ENCODE data around the gene PTGIR. TPM values are rescaled to one million over a fixed set of nuclear protein-coding genes. Genes with fewer than 3 reads are reported as not detected.

PTGIR gene
- total RNA-seq, 1 donor from 2014 or later, result 0.38 TPM

- no peak for TF ChIP-seq CTCF (IDR thresholded peaks at IDR 0.05)
- Mint-ChIP-seq H3K27me3 (ENCODE audit: unreplicated experiment) (no peaks in the 10 kb centered on the region), H3K4me3 (ENCODE audit: unreplicated experiment) (no peak overlapping the region), H3K27ac (ENCODE audit: unreplicated experiment) (no peak overlapping the region), H3K4me1 (ENCODE audit: unreplicated experiment) (no peaks in the 10 kb centered on the region), H3K36me3 (ENCODE audit: unreplicated experiment) (peaks cover 6% of the 10 kb centered on the region), H3K9me3 (ENCODE audit: unreplicated experiment) (no peaks in the 10 kb centered on the region)
- no peak for DNase-seq (ENCODE audit: extremely low spot score, unreplicated experiment)
Observed at GRCh38 chr19:46648060-46648960, 23.4 kb upstream of the PTGIR start.

- Mint-ChIP-seq H3K9me3 (ENCODE audit: unreplicated experiment) (no peaks in the 10 kb centered on the region), H3K36me3 (ENCODE audit: unreplicated experiment) (peaks cover 6% of the 10 kb centered on the region), H3K27ac (ENCODE audit: unreplicated experiment) (no peak overlapping the region), H3K4me1 (ENCODE audit: unreplicated experiment) (no peaks in the 10 kb centered on the region), H3K4me3 (ENCODE audit: unreplicated experiment) (no peak overlapping the region), H3K27me3 (ENCODE audit: unreplicated experiment) (no peaks in the 10 kb centered on the region)
- no peak for DNase-seq (ENCODE audit: extremely low spot score, unreplicated experiment)
- TF ChIP-seq CTCF (IDR thresholded peaks at IDR 0.05), result no peak
Observed at GRCh38 chr19:46646402-46646801, 21.5 kb upstream of the PTGIR start.

GRCh38 chr19:46644720-46645119 is 19.8 kb upstream of the PTGIR start:
- Mint-ChIP-seq H3K27ac (ENCODE audit: unreplicated experiment) (no peak overlapping the region), H3K4me1 (ENCODE audit: unreplicated experiment) (peaks cover 4% of the 10 kb centered on the region), H3K9me3 (ENCODE audit: unreplicated experiment) (no peaks in the 10 kb centered on the region), H3K27me3 (ENCODE audit: unreplicated experiment) (no peaks in the 10 kb centered on the region), H3K4me3 (ENCODE audit: unreplicated experiment) (no peak overlapping the region), H3K36me3 (ENCODE audit: unreplicated experiment) (peaks cover 6% of the 10 kb centered on the region)
- no peak for DNase-seq (ENCODE audit: extremely low spot score, unreplicated experiment)
- TF ChIP-seq CTCF (IDR thresholded peaks at IDR 0.05), result no peak

GRCh38 chr19:46640656-46641055 is 15.8 kb upstream of the PTGIR start:
- Mint-ChIP-seq H3K4me1 (ENCODE audit: unreplicated experiment) (peaks cover 5% of the 10 kb centered on the region), H3K36me3 (ENCODE audit: unreplicated experiment) (no peaks in the 10 kb centered on the region), H3K27me3 (ENCODE audit: unreplicated experiment) (peaks cover 2% of the 10 kb centered on the region), H3K9me3 (ENCODE audit: unreplicated experiment) (no peaks in the 10 kb centered on the region), H3K4me3 (ENCODE audit: unreplicated experiment) (peak overlapping the region; percentile 46), H3K27ac (ENCODE audit: unreplicated experiment) (no peak overlapping the region)
- no peak for TF ChIP-seq CTCF (IDR thresholded peaks at IDR 0.05)
- no peak for DNase-seq (ENCODE audit: extremely low spot score, unreplicated experiment)

- H3K4me3 Mint-ChIP-seq (ENCODE audit: unreplicated experiment), result no peak overlapping the region
- H3K4me1 Mint-ChIP-seq (ENCODE audit: unreplicated experiment), result peaks cover 5% of the 10 kb centered on the region
- H3K27ac Mint-ChIP-seq (ENCODE audit: unreplicated experiment), result no peak overlapping the region
- TF ChIP-seq CTCF (IDR thresholded peaks at IDR 0.05), result no peak
- H3K9me3 Mint-ChIP-seq (ENCODE audit: unreplicated experiment), result no peaks in the 10 kb centered on the region
- DNase-seq (ENCODE audit: extremely low spot score, unreplicated experiment), result peak; percentile 87
- H3K36me3 Mint-ChIP-seq (ENCODE audit: unreplicated experiment), result no peaks in the 10 kb centered on the region
- H3K27me3 Mint-ChIP-seq (ENCODE audit: unreplicated experiment), result peaks cover 3% of the 10 kb centered on the region
Observed at GRCh38 chr19:46639358-46640182, 14.7 kb upstream of the PTGIR start.
